ENCODE data around the gene MTERF2. TPM values are rescaled to one million over a fixed set of nuclear protein-coding genes. Genes with fewer than 3 reads are reported as not detected.

The MTERF2 gene
- total RNA-seq, 1 experiment from 2014 or later: 10.7 TPM

- H3K9me2 ChIP-seq (replicated peaks; ENCODE audit: low read length): no peaks in the 10 kb centered on the region
- no peak overlapping the region for H2AFZ ChIP-seq (ENCODE audit: low read length)
- no peak overlapping the region for H3K9ac ChIP-seq (ENCODE audit: low read length)
- H3K27me3 ChIP-seq (ENCODE audit: low read length): no peaks in the 10 kb centered on the region
- POLR2A ChIA-PET (ENCODE audit: unreplicated experiment): no interaction called here
- H3K36me3 ChIP-seq (ENCODE audit: low read depth, low read length): peaks cover 15% of the 10 kb centered on the region; the same call in 1 of the 2 replicates
- no peak overlapping the region for H3K27ac ChIP-seq (ENCODE audit: low read length)
- intact Hi-C loops (cut with micrococcal nuclease): no loop called here
- peak; percentile 40 for ATAC-seq
- TF ChIP-seq EZH2phosphoT487 (IDR thresholded peaks at IDR 0.05; ENCODE audit: borderline replicate concordance, low read length) (no peak), EZH2 (IDR thresholded peaks at IDR 0.05; ENCODE audit: low read length, unreplicated experiment) (no peak), CTCF (conservative IDR thresholded peaks at IDR 0.05; ENCODE audit: low read depth, low read length) (no peak)
- no peaks in the 10 kb centered on the region for H3K79me2 ChIP-seq (ENCODE audit: low read length)
- no peaks in the 10 kb centered on the region for H3F3A ChIP-seq (ENCODE audit: low read length, unreplicated experiment)
- no peaks in the 10 kb centered on the region for H3K9me3 ChIP-seq (ENCODE audit: low read length)
- CTCF ChIA-PET: no interaction called here
- no peak overlapping the region for H3K4me3 ChIP-seq (ENCODE audit: low read length)
- no peaks in the 10 kb centered on the region for H3K4me1 ChIP-seq (ENCODE audit: insufficient read depth, low read length)
- no peak for DNase-seq
- no peak overlapping the region for H3K4me2 ChIP-seq (ENCODE audit: low read length)
- no TSS peak for BruUV-seq (replicated peaks)
- H4K20me1 ChIP-seq (ENCODE audit: low read length): no peaks in the 10 kb centered on the region
These were observed 7.8 kb upstream of the MTERF2 start for GRCh38 chr12:106994579-106995220.

- H3K27ac ChIP-seq (ENCODE audit: low read length): no peak overlapping the region
- POLR2A ChIA-PET (ENCODE audit: unreplicated experiment): no interaction called here
- intact Hi-C loops (cut with micrococcal nuclease): loop anchor here (2.0 kb wide), 1 partner anchor 31 kb away; no protein-coding TSS in a partner anchor
- no peaks in the 10 kb centered on the region for H3K9me2 ChIP-seq (replicated peaks; ENCODE audit: low read length)
- H3K9ac ChIP-seq (ENCODE audit: low read length): no peak overlapping the region
- peak overlapping the region; percentile 84; the same call in 1 of the 2 replicates for H2AFZ ChIP-seq (ENCODE audit: low read length)
- peak overlapping the region; percentile 92 for H3K4me2 ChIP-seq (ENCODE audit: low read length)
- BruUV-seq (replicated peaks): no TSS peak
- no peak for ATAC-seq
- H3F3A ChIP-seq (ENCODE audit: low read length, unreplicated experiment): no peaks in the 10 kb centered on the region
- H3K27me3 ChIP-seq (ENCODE audit: low read length): no peaks in the 10 kb centered on the region
- DNase-seq: no peak
- H3K79me2 ChIP-seq (ENCODE audit: low read length): peaks cover 17% of the 10 kb centered on the region
- H3K36me3 ChIP-seq (ENCODE audit: low read depth, low read length): 0 out of 2 replicates have a peak, but pooled peaks cover 6% of the 10 kb centered on the region
- peaks cover 26% of the 10 kb centered on the region for H3K4me1 ChIP-seq (ENCODE audit: insufficient read depth, low read length)
- TF ChIP-seq CTCF (conservative IDR thresholded peaks at IDR 0.05; ENCODE audit: low read depth, low read length) (no peak), EZH2phosphoT487 (IDR thresholded peaks at IDR 0.05; ENCODE audit: borderline replicate concordance, low read length) (no peak), EZH2 (IDR thresholded peaks at IDR 0.05; ENCODE audit: low read length, unreplicated experiment) (no peak)
- H4K20me1 ChIP-seq (ENCODE audit: low read length): no peaks in the 10 kb centered on the region
- no peak overlapping the region for H3K4me3 ChIP-seq (ENCODE audit: low read length)
- CTCF ChIA-PET: interaction anchor here (1.7 kb wide), 1 partner anchor 104 kb away, joined by 4 read pairs; no protein-coding TSS in a partner anchor
- no peaks in the 10 kb centered on the region for H3K9me3 ChIP-seq (ENCODE audit: low read length)
These were observed 900 bp upstream of the MTERF2 start for GRCh38 chr12:106987846-106988245.

- intact Hi-C loops (cut with micrococcal nuclease): loop anchor here (2.0 kb wide), 1 partner anchor 29 kb away; no protein-coding TSS in a partner anchor
These were observed 811 bp downstream of the MTERF2 start for GRCh38 chr12:106986135-106986534.

More at GRCh38 chr12:106986135-106986534, 811 bp downstream of the MTERF2 start:
- no peak for DNase-seq
- no peak for ATAC-seq
- H3F3A ChIP-seq (ENCODE audit: low read length, unreplicated experiment): no peaks in the 10 kb centered on the region
- H3K4me2 ChIP-seq (ENCODE audit: low read length): peak overlapping the region; percentile 92
- H2AFZ ChIP-seq (ENCODE audit: low read length): peak overlapping the region; percentile 84
- no peak overlapping the region for H3K27ac ChIP-seq (ENCODE audit: low read length)
- no TSS peak for BruUV-seq (replicated peaks)
- peaks cover 17% of the 10 kb centered on the region for H3K79me2 ChIP-seq (ENCODE audit: low read length)
- H3K9me2 ChIP-seq (replicated peaks; ENCODE audit: low read length): no peaks in the 10 kb centered on the region
- no peak for TF ChIP-seq EZH2 (IDR thresholded peaks at IDR 0.05; ENCODE audit: low read length, unreplicated experiment)
- no peaks in the 10 kb centered on the region for H3K9me3 ChIP-seq (ENCODE audit: low read length)
- no peaks in the 10 kb centered on the region for H4K20me1 ChIP-seq (ENCODE audit: low read length)
- ChIA-PET CTCF (interaction anchor here (0.6 kb wide), 1 partner anchor 28 kb away, joined by 3 read pairs; no protein-coding TSS in a partner anchor), POLR2A (ENCODE audit: unreplicated experiment) (no interaction called here)
- 0 out of 2 replicates have a peak, but pooled peaks cover 6% of the 10 kb centered on the region for H3K36me3 ChIP-seq (ENCODE audit: low read depth, low read length)
- peaks cover 26% of the 10 kb centered on the region for H3K4me1 ChIP-seq (ENCODE audit: insufficient read depth, low read length)
- peak overlapping the region; percentile 80 for H3K9ac ChIP-seq (ENCODE audit: low read length)
- peak overlapping the region; percentile 86 for H3K4me3 ChIP-seq (ENCODE audit: low read length)
- H3K27me3 ChIP-seq (ENCODE audit: low read length): no peaks in the 10 kb centered on the region
